ENCODE results near the gene RNLS. TPM values are rescaled to one million over a fixed set of nuclear protein-coding genes. Genes with fewer than 3 reads are reported as not detected.
A peak's percentile ranks its signal among the peaks of the same experiment; 100 is the strongest.

RNLS gene
- not detected in 2 replicates for total RNA-seq (2014; rRNA removed; shearing (Covaris generic))
- total RNA-seq (2022): not detected in 2 replicates
- Bru-seq, nascent RNA: percentile 22 among the genes with signal in this experiment
- BruChase-seq, experiment 1, labeled RNA remaining after a 6-hour chase: percentile 3 among the genes with signal in this experiment
- BruChase-seq, experiment 2, labeled RNA remaining after a 2-hour chase: percentile 7 among the genes with signal in this experiment
- long read RNA-seq: 0 reads

DNA sequence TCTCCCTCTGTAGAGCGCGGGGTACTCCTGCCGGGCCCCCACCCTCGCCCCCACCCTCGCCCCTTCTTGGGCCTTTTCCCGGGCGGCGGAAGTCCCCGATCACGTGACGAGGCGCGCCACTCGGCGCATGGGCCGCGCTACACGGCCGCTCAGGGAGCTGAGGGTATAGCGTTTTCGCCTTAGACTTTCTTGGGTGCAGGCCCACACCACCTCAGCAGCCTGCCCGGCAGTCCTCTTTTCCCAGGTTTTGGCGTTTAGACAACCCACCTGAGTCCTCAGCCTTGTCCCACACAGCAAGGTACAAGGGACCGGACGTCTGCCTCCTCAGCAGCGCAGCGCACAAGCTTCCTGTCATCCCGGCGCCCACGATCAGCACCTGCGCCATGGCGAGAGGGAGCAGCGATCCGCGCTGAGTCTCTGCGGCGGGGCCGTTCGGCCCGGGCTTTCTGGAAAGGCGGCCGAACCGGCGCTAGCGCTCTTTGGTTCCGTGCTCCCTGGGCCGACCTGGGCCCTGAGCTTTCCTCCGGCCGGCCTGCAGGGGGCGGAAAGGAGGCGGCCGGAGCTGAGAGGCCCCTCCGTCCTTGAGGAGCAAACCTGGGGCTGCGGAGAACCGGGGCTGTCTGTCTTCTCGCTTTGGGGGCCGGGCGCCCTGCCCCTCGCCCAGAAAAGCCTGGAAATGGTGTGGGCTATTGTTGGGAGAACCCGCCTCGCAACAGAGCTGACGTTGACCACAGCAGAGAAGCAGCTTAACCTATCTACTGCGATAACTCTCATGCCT lies at the start of gene RNLS:
TSS of gene RNLS (minus strand) at position 513 of the 778 bp plus-strand sequence.
- intact Hi-C loops (cut with micrococcal nuclease; ENCODE audit: unreplicated experiment): no loop called here

GRCh38 chr10:88624840-88625239 lies 41.7 kb upstream of the RNLS start:
- Histone ChIP-seq H3K4me3 (ENCODE audit: low read depth, low read length, poor library complexity, severe bottlenecking) (no peak overlapping the region), H3K27ac (ENCODE audit: low read depth, low read length, poor library complexity, severe bottlenecking) (no peak overlapping the region), H2AFZ (ENCODE audit: low read length) (no peak overlapping the region), H3K9me2 (ENCODE audit: insufficient read depth, low read length) (no peaks in the 10 kb centered on the region), H3K9me3 (ENCODE audit: low read length) (no peaks in the 10 kb centered on the region), H3K4me2 (ENCODE audit: low read length) (no peak overlapping the region), H3K4me1 (ENCODE audit: insufficient read depth, low read length, poor library complexity, severe bottlenecking) (no peaks in the 10 kb centered on the region), H4K20me1 (ENCODE audit: insufficient read depth, low read length) (no peaks in the 10 kb centered on the region), H3K79me2 (ENCODE audit: insufficient read depth, low read depth, low read length) (no peaks in the 10 kb centered on the region), H3K36me3 (ENCODE audit: insufficient read depth, low read length) (no peaks in the 10 kb centered on the region)
- intact Hi-C loops (cut with micrococcal nuclease; ENCODE audit: unreplicated experiment): no loop called here
- BruUV-seq (replicated peaks): no TSS peak
- ChIA-PET POLR2A (no interaction called here), CTCF (ENCODE audit: unreplicated experiment) (no interaction called here)
- TF ChIP-seq EZH2phosphoT487 (IDR thresholded peaks at IDR 0.05; ENCODE audit: borderline replicate concordance, low read depth, low read length) (no peak), CTCF (conservative IDR thresholded peaks at IDR 0.05; ENCODE audit: low read length) (no peak)
- DNase-seq (ENCODE audit: low spot score): no peak

More for the DNA sequence above, at the start of gene RNLS:
- POLR2A ChIA-PET: interaction anchor here (0.6 to 1.1 kb wide), 2 partner anchors 10 to 364 kb away, joined by 3 read pairs; no protein-coding TSS in a partner anchor
- TF ChIP-seq EZH2phosphoT487 (IDR thresholded peaks at IDR 0.05; ENCODE audit: borderline replicate concordance, low read depth, low read length): no peak
- TF ChIP-seq CTCF (conservative IDR thresholded peaks at IDR 0.05; ENCODE audit: low read length): peak; percentile 62
- CTCF ChIA-PET (ENCODE audit: unreplicated experiment): no interaction called here
- Histone ChIP-seq H3K27ac (ENCODE audit: low read depth, low read length, poor library complexity, severe bottlenecking) (no peak within 1 kb of the TSS), H3K4me3 (ENCODE audit: low read depth, low read length, poor library complexity, severe bottlenecking) (no peak within 1 kb of the TSS), H3K4me2 (ENCODE audit: low read length) (peak within 1 kb of the TSS; percentile 20; the same call in 1 of the 2 replicates), H3K36me3 (ENCODE audit: insufficient read depth, low read length) (no peaks in the 10 kb centered on the region), H3K79me2 (ENCODE audit: insufficient read depth, low read depth, low read length) (no peaks in the 10 kb centered on the region), H3K9me2 (ENCODE audit: insufficient read depth, low read length) (no peaks in the 10 kb centered on the region), H2AFZ (ENCODE audit: low read length) (no peak within 1 kb of the TSS), H4K20me1 (ENCODE audit: insufficient read depth, low read length) (no peaks in the 10 kb centered on the region), H3K9me3 (ENCODE audit: low read length) (no peaks in the 10 kb centered on the region), H3K4me1 (ENCODE audit: insufficient read depth, low read length, poor library complexity, severe bottlenecking) (no peaks in the 10 kb centered on the region)
- no peak for DNase-seq (ENCODE audit: low spot score)
- BruUV-seq (replicated peaks): no TSS peak

DNA sequence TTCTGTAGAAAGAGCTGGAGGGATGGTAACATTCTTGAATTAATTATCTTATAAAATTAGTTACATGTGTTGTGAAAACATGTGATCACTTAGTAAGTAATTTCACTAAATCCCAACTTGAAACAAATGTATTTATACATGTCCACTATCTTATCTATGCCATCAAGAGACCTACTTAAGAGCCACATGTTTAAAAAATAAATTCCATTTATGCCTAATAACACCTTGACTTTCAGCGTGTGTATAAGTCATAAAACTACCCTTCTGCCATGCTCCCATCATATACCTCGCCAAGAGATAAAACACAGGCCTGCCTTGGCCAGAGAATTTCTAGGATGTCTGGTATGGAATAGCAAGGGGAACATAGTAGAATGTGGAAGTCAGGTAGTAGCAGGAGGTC lies 40.7 kb upstream of the RNLS start:
- intact Hi-C loops (cut with micrococcal nuclease; ENCODE audit: unreplicated experiment): no loop called here
- no peak for TF ChIP-seq EZH2phosphoT487 (IDR thresholded peaks at IDR 0.05; ENCODE audit: borderline replicate concordance, low read depth, low read length)
- TF ChIP-seq CTCF (conservative IDR thresholded peaks at IDR 0.05; ENCODE audit: low read length): no peak
- no TSS peak for BruUV-seq (replicated peaks)
- POLR2A ChIA-PET: no interaction called here
- Histone ChIP-seq H3K79me2 (ENCODE audit: insufficient read depth, low read depth, low read length) (no peaks in the 10 kb centered on the region), H2AFZ (ENCODE audit: low read length) (no peak overlapping the region), H3K36me3 (ENCODE audit: insufficient read depth, low read length) (no peaks in the 10 kb centered on the region), H3K27ac (ENCODE audit: low read depth, low read length, poor library complexity, severe bottlenecking) (no peak overlapping the region), H3K4me1 (ENCODE audit: insufficient read depth, low read length, poor library complexity, severe bottlenecking) (no peaks in the 10 kb centered on the region), H4K20me1 (ENCODE audit: insufficient read depth, low read length) (no peaks in the 10 kb centered on the region), H3K9me3 (ENCODE audit: low read length) (no peaks in the 10 kb centered on the region), H3K9me2 (ENCODE audit: insufficient read depth, low read length) (no peaks in the 10 kb centered on the region), H3K4me3 (ENCODE audit: low read depth, low read length, poor library complexity, severe bottlenecking) (no peak overlapping the region), H3K4me2 (ENCODE audit: low read length) (no peak overlapping the region)
- no peak for DNase-seq (ENCODE audit: low spot score)
- CTCF ChIA-PET (ENCODE audit: unreplicated experiment): no interaction called here

All from OCI-LY7 (cell line).